Stimulated activated CD8-positive, alpha-beta memory T cell treated with anti-CD3 and anti-CD28 coated beads, Interleukin-4, amount 100 ng/mL, for 24 hours (primary cell): ENCODE measurements around the gene MUC2.

Source experiments
- DNase-seq: peaks from one replicate; pipeline ENCODE4 v3.0.0-alpha.2; 2020; ENCODE audit warnings: low read depth

Gene MUC2

GRCh38 chr11:1087961-1088926, 13.6 kb downstream of the MUC2 start:
- DNase-seq, result no peak

- DNase-seq, result no peak
These were observed 14.5 kb downstream of the MUC2 start for GRCh38 chr11:1088927-1089737.

GRCh38 chr11:1089738-1090599, 15.3 kb downstream of the MUC2 start:
- no peak for DNase-seq

GRCh38 chr11:1090600-1091331, 16.1 kb downstream of the MUC2 start:
- DNase-seq, result no peak

GRCh38 chr11:1091332-1092083, 16.8 kb downstream of the MUC2 start:
- DNase-seq, result no peak

GRCh38 chr11:1092145-1092670, 17.5 kb downstream of the MUC2 start:
- no peak for DNase-seq

- DNase-seq, result no peak
These were observed 18.2 kb downstream of the MUC2 start for GRCh38 chr11:1092919-1093318.

GRCh38 chr11:1099519-1100355, 25.1 kb downstream of the MUC2 start:
- no peak for DNase-seq

- no peak for DNase-seq
These were observed 26.0 kb downstream of the MUC2 start for GRCh38 chr11:1100417-1101245.

GRCh38 chr11:1101318-1102089, 26.8 kb downstream of the MUC2 start:
- no peak for DNase-seq

- DNase-seq, result no peak
These were observed 27.7 kb downstream of the MUC2 start for GRCh38 chr11:1102221-1102971.

GRCh38 chr11:1102996-1103395, 28.3 kb downstream of the MUC2 start:
- DNase-seq, result no peak

- no peak for DNase-seq
These were observed 29.0 kb downstream of the MUC2 start for GRCh38 chr11:1103401-1104360.

GRCh38 chr11:1104411-1105182, 29.9 kb downstream of the MUC2 start:
- no peak for DNase-seq

- DNase-seq, result no peak
These were observed 30.5 kb downstream of the MUC2 start for GRCh38 chr11:1105183-1105565.
